Measurements from ENCODE around the gene NFATC1.

NFATC1 gene

GRCh38 chr18:79548077-79548450 lies 152.3 kb downstream of the NFATC1 start:
- no peak for TF ChIP-seq CTCF (IDR thresholded peaks at IDR 0.05; ENCODE audit: insufficient read depth, low read length, missing control alignments)
- no peak for DNase-seq (ENCODE audit: low read depth, low spot score)
- ChIA-PET POLR2A (no interaction called here), CTCF (no interaction called here)
- H3K4me3 ChIP-seq (ENCODE audit: low read depth, low read length) = no peak overlapping the region

- DNase-seq (ENCODE audit: low read depth, low spot score) = no peak
- no peak overlapping the region for H3K4me3 ChIP-seq (ENCODE audit: low read depth, low read length)
- no peak for TF ChIP-seq CTCF (IDR thresholded peaks at IDR 0.05; ENCODE audit: insufficient read depth, low read length, missing control alignments)
- ChIA-PET CTCF (no interaction called here), POLR2A (no interaction called here)
Measured at GRCh38 chr18:79548621-79548985, 152.9 kb downstream of the NFATC1 start.

GRCh38 chr18:79548986-79549637 lies 153.4 kb downstream of the NFATC1 start:
- ChIA-PET CTCF (no interaction called here), POLR2A (no interaction called here)
- no peak overlapping the region for H3K4me3 ChIP-seq (ENCODE audit: low read depth, low read length)
- TF ChIP-seq CTCF (IDR thresholded peaks at IDR 0.05; ENCODE audit: insufficient read depth, low read length, missing control alignments) = no peak
- DNase-seq (ENCODE audit: low read depth, low spot score) = no peak

GRCh38 chr18:79549638-79550000 lies 153.9 kb downstream of the NFATC1 start:
- H3K4me3 ChIP-seq (ENCODE audit: low read depth, low read length) = no peak overlapping the region
- ChIA-PET POLR2A (no interaction called here), CTCF (no interaction called here)
- no peak for TF ChIP-seq CTCF (IDR thresholded peaks at IDR 0.05; ENCODE audit: insufficient read depth, low read length, missing control alignments)
- DNase-seq (ENCODE audit: low read depth, low spot score) = no peak

- ChIA-PET POLR2A (no interaction called here), CTCF (no interaction called here)
- no peak overlapping the region for H3K4me3 ChIP-seq (ENCODE audit: low read depth, low read length)
- DNase-seq (ENCODE audit: low read depth, low spot score) = no peak
- no peak for TF ChIP-seq CTCF (IDR thresholded peaks at IDR 0.05; ENCODE audit: insufficient read depth, low read length, missing control alignments)
Measured at GRCh38 chr18:79552140-79552631, 156.5 kb downstream of the NFATC1 start.

GRCh38 chr18:79552696-79553095 lies 157.0 kb downstream of the NFATC1 start:
- H3K4me3 ChIP-seq (ENCODE audit: low read depth, low read length) = no peak overlapping the region
- ChIA-PET CTCF (no interaction called here), POLR2A (no interaction called here)
- TF ChIP-seq CTCF (IDR thresholded peaks at IDR 0.05; ENCODE audit: insufficient read depth, low read length, missing control alignments) = no peak
- DNase-seq (ENCODE audit: low read depth, low spot score) = no peak

Data from AG04449 (cell line).